Activated CD4-positive, CD25-positive, alpha-beta regulatory T cell treated with anti-CD3 and anti-CD28 coated beads, Interleukin-2, amount 50 U/mL, for 16 hours (primary cell): ENCODE results near the gene CLCN1.
"Not testable (repeated sequence)": the region's sequence is repeated elsewhere in the genome, so short reads cannot be mapped to it uniquely, and the experiment has no call there.

Experiments
- DNase-seq: peaks from one replicate; pipeline ENCODE4 v3.0.0-alpha.2; 2020; ENCODE audit warnings: low read depth, low spot score

The CLCN1 gene

DNA sequence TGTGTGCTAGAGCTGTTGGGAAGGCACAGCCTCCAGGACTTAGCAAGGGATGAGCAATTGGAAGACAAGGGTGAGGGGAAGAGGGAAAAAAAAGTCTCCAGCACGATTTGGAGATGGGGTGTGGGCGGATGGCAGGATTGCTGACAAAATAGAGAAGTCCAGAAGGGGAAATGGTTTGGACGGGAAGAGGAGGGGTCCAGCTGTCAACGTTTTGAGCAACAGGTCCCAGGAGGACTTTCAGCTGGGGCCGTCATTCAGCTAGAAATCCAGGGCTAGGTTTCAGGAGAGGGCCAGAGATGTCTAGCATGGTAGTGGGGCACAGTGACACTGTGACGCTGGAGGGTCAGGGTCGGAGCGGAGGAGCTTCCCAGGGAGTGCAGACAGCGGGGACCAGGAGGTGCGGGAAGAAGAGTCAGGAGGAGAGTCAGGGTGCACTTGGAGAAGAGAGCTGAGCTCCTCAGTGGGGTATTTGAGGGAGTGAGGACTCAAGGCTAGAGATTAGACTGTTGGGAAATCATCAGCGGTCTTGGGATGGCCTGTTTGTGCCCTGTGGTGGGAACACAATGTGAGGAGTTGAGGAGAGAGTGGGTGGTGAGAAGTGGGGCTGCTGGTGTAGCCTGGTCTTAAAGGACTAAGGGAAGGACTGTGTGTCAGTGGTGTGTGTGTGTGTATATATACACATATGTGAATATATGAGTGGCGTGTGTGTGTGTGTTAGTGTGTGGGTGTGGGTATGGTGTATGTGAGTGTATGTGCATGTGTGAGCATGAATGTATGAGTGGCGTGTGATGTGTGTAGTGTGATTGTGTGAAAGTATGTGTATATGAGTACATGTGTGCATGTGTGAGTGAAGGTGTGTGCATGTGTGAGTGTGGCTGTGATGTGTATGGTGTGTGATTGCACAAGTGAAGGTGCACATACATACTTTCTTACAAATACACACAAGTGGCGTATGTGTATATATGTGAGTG, 69.0 kb downstream of the CLCN1 start:
- DNase-seq: no peak

DNA sequence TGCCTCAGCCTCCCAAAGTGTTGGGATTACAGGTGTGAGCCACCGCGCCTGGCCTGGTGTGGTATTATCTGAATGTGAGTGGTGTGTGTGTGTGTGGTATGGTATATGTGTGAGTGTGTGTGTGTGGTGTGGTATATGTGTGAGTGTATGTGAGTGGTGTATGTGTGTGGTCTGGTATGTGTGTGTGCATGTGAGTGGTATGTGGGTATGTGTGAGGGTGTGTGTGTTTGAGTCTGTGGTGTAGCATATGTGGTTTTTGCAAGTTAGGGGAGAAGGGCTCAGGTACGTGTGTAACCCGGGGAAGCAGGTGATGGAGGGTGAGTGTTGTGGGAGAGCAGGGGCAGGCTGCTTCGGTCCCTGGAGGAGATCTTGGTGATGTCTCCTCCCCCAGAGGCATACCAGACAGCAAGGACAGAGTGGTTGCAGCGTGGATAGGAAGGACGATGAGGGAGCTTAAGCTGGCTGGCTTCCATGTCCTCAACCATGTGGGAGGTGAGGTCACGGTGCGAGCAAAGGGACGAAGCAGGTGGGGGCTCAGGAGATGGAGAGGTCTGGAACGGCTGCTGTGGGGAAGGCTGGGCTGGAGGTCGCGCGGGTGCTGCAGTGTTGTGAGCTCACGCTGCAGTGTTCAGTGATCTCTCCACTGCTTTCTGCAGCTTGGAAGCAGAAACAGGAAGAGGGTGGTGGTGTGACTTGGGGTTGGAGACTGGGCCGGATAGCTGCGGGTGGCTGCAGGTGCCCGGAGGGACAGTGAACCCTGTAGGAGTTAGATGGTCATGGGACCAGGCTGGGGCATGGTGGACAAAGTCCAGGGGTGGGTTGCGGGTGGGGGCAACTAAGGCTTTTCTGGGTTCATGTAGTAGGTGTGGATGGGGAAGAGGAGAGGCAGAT, 70.2 kb downstream of the CLCN1 start:
- no peak for DNase-seq

GRCh38 chr7:143387156-143387975, 71.5 kb downstream of the CLCN1 start:
- no peak for DNase-seq

DNA sequence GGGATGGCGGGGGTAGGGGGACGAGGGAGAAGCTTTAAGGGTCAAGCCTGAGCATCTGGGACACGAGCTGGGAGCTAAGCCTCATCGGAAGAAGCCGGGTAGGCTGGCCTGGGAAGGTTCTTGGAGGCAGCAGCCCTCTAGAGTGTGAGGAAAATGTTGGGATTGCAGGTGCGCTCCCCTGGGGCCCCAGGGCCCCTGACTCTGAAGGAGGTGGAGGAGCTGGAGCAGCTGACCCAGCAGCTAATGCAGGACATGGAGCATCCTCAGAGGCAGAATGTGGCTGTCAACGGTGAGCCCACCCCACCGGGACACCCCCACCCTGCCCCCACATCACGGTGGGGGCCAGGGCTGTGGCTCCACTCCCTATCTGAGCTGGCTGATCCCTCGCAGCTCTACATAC, 72.1 kb downstream of the CLCN1 start:
- no peak for DNase-seq

DNA sequence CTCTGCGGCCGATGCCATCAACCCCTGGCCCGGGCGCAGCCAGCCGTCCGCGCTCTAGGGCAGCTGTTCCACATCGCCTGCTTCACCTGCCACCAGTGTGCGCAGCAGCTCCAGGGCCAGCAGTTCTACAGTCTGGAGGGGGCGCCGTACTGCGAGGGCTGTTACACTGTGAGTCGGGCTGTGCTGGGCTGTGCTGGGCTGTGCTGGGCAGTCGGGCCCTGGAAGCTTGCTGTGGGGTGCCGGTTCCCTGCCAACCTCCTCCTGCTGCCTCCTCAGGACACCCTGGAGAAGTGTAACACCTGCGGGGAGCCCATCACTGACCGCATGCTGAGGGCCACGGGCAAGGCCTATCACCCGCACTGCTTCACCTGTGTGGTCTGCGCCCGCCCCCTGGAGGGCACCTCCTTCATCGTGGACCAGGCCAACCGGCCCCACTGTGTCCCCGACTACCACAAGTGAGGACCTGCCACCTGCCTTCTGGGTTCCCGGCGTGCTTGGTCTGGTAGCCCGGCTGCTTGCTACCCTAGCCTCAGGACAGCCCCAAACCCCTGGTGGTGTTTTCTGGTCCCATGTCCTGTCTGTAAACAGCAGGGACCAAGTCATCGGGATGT, 72.7 kb downstream of the CLCN1 start:
- DNase-seq: no peak

DNA sequence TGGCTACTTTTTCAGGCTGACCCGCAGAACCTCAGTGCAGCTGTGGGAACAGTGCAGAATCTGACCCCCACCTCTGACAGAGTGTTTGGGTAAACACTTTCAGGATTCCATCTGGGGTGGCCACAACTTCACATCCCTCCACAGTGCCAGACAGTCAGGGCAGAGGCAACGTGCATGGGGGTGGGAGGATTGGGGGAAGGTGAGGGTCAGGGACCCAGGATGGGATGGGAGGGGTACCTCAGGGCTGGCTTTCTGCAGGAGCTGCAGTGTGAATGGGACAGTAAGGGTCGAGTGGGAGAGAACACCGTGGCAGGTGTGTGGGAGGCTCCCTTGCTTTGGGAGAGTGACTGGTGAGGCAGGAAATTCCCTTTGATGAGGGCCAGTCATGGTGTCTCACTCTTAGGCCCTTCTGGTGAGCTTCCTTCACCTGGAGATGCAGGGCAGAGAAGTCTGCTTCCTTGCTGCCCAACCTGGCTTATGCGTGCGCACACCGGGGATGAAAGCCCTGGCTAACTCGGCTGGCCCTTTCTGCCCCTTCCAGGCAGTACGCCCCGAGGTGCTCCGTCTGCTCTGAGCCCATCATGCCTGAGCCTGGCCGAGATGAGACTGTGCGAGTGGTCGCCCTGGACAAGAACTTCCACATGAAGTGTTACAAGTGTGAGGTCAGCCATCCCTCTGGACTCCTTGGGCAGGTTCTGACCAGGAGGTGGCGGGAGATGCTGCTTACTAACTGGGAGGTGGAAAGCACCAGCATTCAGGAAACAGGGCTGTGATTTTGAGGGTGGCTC, 73.6 kb downstream of the CLCN1 start:
- DNase-seq: no peak

DNA sequence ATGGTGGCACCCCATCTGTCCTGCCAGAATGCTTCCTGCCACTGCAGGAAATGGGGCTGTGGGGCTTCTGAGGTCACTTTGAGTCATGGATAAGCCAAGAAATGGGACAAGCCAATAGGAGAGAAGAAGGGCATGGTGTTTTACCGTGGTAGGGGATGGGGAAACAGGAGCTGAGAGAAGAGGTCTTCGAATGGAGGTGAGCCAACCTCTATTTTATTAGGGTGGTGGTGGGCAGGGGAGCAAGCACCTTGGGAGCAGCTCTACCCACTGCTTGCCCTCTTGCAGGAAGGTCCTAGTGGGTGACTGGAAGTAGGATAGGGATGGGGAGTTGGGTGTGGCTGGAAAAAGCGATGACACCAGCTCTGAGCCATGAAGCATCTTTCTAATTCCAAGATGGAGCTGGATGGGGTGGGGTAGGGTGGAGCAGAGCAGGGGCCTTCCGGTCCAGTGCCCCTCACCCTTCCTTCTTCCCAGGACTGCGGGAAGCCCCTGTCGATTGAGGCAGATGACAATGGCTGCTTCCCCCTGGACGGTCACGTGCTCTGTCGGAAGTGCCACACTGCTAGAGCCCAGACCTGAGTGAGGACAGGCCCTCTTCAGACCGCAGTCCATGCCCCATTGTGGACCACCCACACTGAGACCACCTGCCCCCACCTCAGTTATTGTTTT, 74.3 kb downstream of the CLCN1 start:
- DNase-seq: no peak

DNA sequence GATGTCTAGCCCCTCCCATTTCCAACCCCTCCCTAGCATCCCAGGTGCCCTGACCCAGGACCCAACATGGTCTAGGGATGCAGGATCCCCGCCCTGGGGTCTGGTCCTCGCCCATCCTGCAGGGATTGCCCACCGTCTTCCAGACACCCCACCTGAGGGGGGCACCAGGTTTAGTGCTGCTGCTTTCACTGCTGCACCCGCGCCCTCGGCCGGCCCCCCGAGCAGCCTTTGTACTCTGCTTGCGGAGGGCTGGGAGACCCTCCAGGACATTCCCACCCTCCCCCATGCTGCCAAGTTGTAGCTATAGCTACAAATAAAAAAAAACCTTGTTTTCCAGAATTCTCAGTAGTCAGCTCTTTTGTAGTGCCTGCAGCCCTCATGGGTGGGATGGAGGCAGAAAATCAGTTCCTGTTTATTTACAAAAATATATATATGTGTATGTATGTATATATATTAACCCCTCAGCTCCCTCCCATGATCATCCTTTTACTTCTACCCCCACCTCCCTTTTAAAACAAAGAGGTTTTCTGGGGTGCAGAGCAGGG, 74.9 kb downstream of the CLCN1 start:
- no peak for DNase-seq

GRCh38 chr7:143391462-143392404, 75.8 kb downstream of the CLCN1 start:
- no peak for DNase-seq

DNA sequence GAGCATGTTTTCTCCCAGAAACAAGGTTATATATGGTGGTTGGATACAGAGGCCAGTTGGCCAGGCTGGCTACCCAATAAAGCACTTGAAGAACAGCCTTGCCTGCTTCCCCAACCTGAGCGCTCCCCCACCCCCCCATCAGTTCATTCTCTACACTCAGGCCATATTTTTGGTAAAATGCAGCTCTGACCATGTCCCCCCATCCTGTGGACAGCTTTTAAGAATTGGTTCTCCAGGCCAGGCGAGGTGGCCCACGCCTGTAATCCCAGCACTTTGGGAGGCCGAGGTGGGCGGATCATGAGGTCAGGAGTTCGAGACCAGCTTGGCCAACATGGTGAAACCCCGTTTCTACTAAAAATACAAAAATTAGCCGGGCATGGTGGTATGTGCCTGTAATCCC, 76.5 kb downstream of the CLCN1 start:
- not testable (repeated sequence) for DNase-seq

GRCh38 chr7:143392875-143393266, 77.0 kb downstream of the CLCN1 start:
- DNase-seq: no peak

DNA sequence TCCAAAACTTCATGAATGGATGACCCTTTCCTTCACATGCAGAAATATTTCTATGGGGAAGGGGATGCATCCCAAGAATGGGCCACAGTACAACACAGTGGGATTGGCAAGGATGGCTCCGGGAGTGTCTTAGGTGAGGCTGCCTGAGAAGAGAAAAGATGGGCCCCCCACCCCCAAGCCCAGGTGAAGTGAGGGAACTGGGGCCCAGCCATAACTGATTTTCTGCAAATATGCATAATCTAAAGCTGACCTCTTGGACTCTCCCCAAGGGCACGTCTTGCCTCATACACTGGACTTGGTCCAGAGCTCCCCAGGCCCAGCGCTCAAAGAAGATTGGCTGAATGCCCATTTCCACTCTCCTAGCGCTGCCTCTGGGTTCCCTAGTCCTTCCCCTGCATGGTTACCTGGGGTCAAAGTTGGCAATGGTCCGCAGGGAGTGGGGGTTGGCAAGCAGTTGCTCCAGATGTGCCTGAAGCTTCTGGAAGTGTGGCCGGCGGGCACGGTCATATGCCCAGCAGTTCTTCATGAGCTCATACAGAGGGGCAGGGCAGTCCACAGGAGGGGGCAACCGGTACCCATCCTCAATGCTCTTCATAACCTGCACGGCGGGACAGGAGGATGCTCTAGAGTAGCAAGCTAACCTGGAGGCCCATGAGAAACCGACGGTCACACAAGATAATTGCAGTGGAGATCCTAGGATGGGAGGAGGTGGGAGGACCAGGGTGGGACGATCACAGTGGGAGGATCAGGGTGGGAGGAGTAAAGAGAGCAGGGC, 77.5 kb downstream of the CLCN1 start:
- no peak for DNase-seq

GRCh38 chr7:143394068-143394467, 78.2 kb downstream of the CLCN1 start:
- no peak for DNase-seq

- DNase-seq: no peak
Measured at GRCh38 chr7:143394777-143395176, 78.9 kb downstream of the CLCN1 start.

GRCh38 chr7:143395187-143396149, 79.6 kb downstream of the CLCN1 start:
- DNase-seq: no peak

GRCh38 chr7:143396182-143396581, 80.3 kb downstream of the CLCN1 start:
- DNase-seq: no peak
